HL-60 (cell line): ENCODE results near the gene LCN2.

Experiments used
- CTCF ChIP-seq: IDR thresholded peaks from one replicate; pipeline ENCODE4 v1.5.1; 2011; ENCODE audit warnings: low read length, control low read depth, inconsistent platforms; ENCODE audit not compliant: insufficient read depth
- POLR2AphosphoS5 ChIP-seq: IDR thresholded peaks from 2 replicates; pipeline ENCODE4 v1.6.1; 2012; ENCODE audit warnings: low read depth
- REST ChIP-seq: IDR thresholded peaks from 2 replicates; pipeline ENCODE4 v1.6.1; 2012; ENCODE audit warnings: low read depth; ENCODE audit not compliant: insufficient replicate concordance

GRCh38 chr9:128161215-128161902 is 12.1 kb downstream of the LCN2 start:
- no peak for TF ChIP-seq CTCF
- no peak for TF ChIP-seq REST
- no peak for TF ChIP-seq POLR2AphosphoS5
